GM19043 (cell line): ENCODE measurements around the gene ROPN1L.
"Not testable (repeated sequence)": the region's sequence is repeated elsewhere in the genome, so short reads cannot be mapped to it uniquely, and the experiment has no call there.

Experiments used
- ATAC-seq: cut with Tn5 transposase; IDR thresholded peaks from one replicate; pipeline ENCODE4 v1.9.1; 2021; ENCODE audit warnings: low read depth; ENCODE audit not compliant: unreplicated experiment

The ROPN1L gene

GRCh38 chr5:10441083-10441991 lies at the start of gene ROPN1L:
Gene ROPN1L (plus strand): TSS chr5:10441879. CDS start chr5:10442168, 289 bp downstream.
- peak; percentile 97 for ATAC-seq

GRCh38 chr5:10392567-10393328 lies 48.9 kb upstream of the ROPN1L start:
- not testable (repeated sequence) for ATAC-seq

GRCh38 chr5:10393491-10393890 lies 48.2 kb upstream of the ROPN1L start:
- ATAC-seq: no peak

GRCh38 chr5:10396552-10396951 lies 45.1 kb upstream of the ROPN1L start:
- ATAC-seq: no peak

GRCh38 chr5:10399839-10400238 lies 41.8 kb upstream of the ROPN1L start:
- ATAC-seq: no peak

GRCh38 chr5:10400411-10400810 lies 41.3 kb upstream of the ROPN1L start:
- ATAC-seq: no peak

GRCh38 chr5:10400831-10401230 lies 40.8 kb upstream of the ROPN1L start:
- no peak for ATAC-seq

- peak; percentile 81 for ATAC-seq
Measured at GRCh38 chr5:10401498-10401897, 40.2 kb upstream of the ROPN1L start.

GRCh38 chr5:10403829-10404228 lies 37.9 kb upstream of the ROPN1L start:
- no peak for ATAC-seq

GRCh38 chr5:10406651-10407050 lies 35.0 kb upstream of the ROPN1L start:
- no peak for ATAC-seq

GRCh38 chr5:10409504-10409903 lies 32.2 kb upstream of the ROPN1L start:
- ATAC-seq: no peak

GRCh38 chr5:10410662-10411061 lies 31.0 kb upstream of the ROPN1L start:
- no peak for ATAC-seq

- no peak for ATAC-seq
Measured at GRCh38 chr5:10411336-10411735, 30.3 kb upstream of the ROPN1L start.

GRCh38 chr5:10416868-10417267 lies 24.8 kb upstream of the ROPN1L start:
- no peak for ATAC-seq

GRCh38 chr5:10418654-10419345 lies 22.9 kb upstream of the ROPN1L start:
- peak; percentile 63 for ATAC-seq

GRCh38 chr5:10420468-10420867 lies 21.2 kb upstream of the ROPN1L start:
- no peak for ATAC-seq

- no peak for ATAC-seq
Measured at GRCh38 chr5:10420932-10421331, 20.7 kb upstream of the ROPN1L start.

- ATAC-seq: no peak
Measured at GRCh38 chr5:10421896-10422691, 19.6 kb upstream of the ROPN1L start.

- no peak for ATAC-seq
Measured at GRCh38 chr5:10423022-10423421, 18.7 kb upstream of the ROPN1L start.

- ATAC-seq: no peak
Measured at GRCh38 chr5:10424124-10424731, 17.5 kb upstream of the ROPN1L start.
